ENCODE measurements around the gene PEAR1. TPM values are rescaled to one million over a fixed set of nuclear protein-coding genes. Genes with fewer than 3 reads are reported as not detected.

The PEAR1 gene
- total RNA-seq, 3 donors from 2014 or later: 4.0 to 15.1 (median 6.2) TPM

DNA sequence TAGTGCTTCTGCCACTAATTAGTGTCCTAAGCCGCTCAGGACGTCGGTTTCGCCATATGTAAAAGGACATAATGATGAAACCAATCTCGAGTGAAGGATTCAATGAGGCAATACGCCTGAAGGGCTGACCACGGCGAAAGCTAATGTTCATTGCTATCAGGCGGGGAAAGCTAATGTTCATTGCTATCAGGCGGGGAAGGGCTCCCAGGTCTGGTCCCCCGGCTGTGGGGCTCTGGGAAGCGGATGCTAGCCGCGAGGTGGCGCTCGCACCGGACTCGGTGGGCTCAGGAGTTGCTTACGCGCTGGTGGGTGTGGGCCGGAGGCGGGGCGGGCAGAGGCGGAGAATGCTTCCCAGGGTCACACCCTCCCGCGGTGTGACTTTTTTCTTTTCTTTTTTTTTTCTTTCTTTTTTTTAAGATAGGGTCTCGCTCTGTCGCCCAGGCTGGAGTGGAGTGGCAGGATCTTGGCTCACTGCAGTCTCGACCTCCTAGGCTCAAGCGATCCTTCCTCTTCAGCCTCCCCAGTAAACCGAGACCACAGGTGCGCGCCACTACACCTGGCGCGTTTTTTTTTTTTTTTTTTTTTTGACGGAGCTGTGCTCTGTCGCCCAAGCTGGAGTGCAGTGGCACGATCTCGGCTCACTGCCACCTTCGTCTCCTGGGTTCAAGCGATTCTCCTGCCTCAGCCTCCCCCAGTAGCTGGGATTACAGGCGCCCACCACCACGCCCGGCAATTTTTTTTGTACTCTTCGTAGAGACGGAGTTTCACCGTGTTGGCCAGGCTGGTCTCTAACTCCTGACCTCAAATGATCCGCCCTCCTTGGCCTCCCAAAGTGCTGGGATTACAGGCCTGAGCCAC is 1.1 kb upstream of the PEAR1 start:
- H3K9me3 ChIP-seq: no peaks in the 10 kb centered on the region
- H3K4me1 ChIP-seq: no peaks in the 10 kb centered on the region
- H3K4me3 ChIP-seq: peak overlapping the region; percentile 18 to 77 (median 48)
- no peak for TF ChIP-seq POLR2A (IDR thresholded peaks at IDR 0.05)
- TF ChIP-seq, protein P1, sequence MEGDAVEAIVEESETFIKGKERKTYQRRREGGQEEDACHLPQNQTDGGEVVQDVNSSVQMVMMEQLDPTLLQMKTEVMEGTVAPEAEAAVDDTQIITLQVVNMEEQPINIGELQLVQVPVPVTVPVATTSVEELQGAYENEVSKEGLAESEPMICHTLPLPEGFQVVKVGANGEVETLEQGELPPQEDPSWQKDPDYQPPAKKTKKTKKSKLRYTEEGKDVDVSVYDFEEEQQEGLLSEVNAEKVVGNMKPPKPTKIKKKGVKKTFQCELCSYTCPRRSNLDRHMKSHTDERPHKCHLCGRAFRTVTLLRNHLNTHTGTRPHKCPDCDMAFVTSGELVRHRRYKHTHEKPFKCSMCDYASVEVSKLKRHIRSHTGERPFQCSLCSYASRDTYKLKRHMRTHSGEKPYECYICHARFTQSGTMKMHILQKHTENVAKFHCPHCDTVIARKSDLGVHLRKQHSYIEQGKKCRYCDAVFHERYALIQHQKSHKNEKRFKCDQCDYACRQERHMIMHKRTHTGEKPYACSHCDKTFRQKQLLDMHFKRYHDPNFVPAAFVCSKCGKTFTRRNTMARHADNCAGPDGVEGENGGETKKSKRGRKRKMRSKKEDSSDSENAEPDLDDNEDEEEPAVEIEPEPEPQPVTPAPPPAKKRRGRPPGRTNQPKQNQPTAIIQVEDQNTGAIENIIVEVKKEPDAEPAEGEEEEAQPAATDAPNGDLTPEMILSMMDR (IDR thresholded peaks at IDR 0.05): peak; percentile 61 to 66 (median 63)
- TF ChIP-seq POLR2AphosphoS5 (IDR thresholded peaks at IDR 0.05): peak; percentile 33 to 64 (median 52)
- H3K27ac ChIP-seq: peak overlapping the region; percentile 78 to 97
- peak; percentile 71 to 84 for DNase-seq (ENCODE audit: low spot score in 2 of 2)
- intact Hi-C loops (cut with DNase I; ENCODE audit: low total_unique reads): no loop called here
- peaks cover 0 to 12% of the 10 kb centered on the region in 2 donors for H3K27me3 ChIP-seq
- no peaks in the 10 kb centered on the region for H3K36me3 ChIP-seq

- TF ChIP-seq, protein P1 (IDR thresholded peaks at IDR 0.05): no peak
- TF ChIP-seq POLR2AphosphoS5 (IDR thresholded peaks at IDR 0.05): no peak
- no peak for TF ChIP-seq POLR2A (IDR thresholded peaks at IDR 0.05)
- H3K9me3 ChIP-seq: no peaks in the 10 kb centered on the region
- DNase-seq (ENCODE audit: low spot score in 2 of 2): no peak
- H3K4me3 ChIP-seq: peak overlapping the region; percentile 47 to 77 (median 48)
- peaks cover 0 to 12% of the 10 kb centered on the region in 2 donors for H3K27me3 ChIP-seq
- peak overlapping the region; percentile 78 to 97 for H3K27ac ChIP-seq
- no peaks in the 10 kb centered on the region for H3K4me1 ChIP-seq
- H3K36me3 ChIP-seq: no peaks in the 10 kb centered on the region
- intact Hi-C loops (cut with DNase I; ENCODE audit: low total_unique reads): no loop called here
Measured at GRCh38 chr1:156894001-156894400, 483 bp downstream of the PEAR1 start.

GRCh38 chr1:156894711-156895454 is 1.4 kb downstream of the PEAR1 start:
- DNase-seq (ENCODE audit: low spot score in 2 of 2): no peak

GRCh38 chr1:156895455-156895812 is 1.9 kb downstream of the PEAR1 start:
- peaks cover 0 to 2% of the 10 kb centered on the region in 2 donors for H3K4me1 ChIP-seq
- H3K27ac ChIP-seq: peak overlapping the region; percentile 78 to 97
- TF ChIP-seq POLR2AphosphoS5 (IDR thresholded peaks at IDR 0.05) (no peak), POLR2A (IDR thresholded peaks at IDR 0.05) (no peak)
- TF ChIP-seq, protein P1 (IDR thresholded peaks at IDR 0.05): no peak
- no peak for DNase-seq (ENCODE audit: low spot score in 2 of 2)
- no peaks in the 10 kb centered on the region for H3K36me3 ChIP-seq
- peak overlapping the region; percentile 47 to 77 (median 48) for H3K4me3 ChIP-seq
- peaks cover 0 to 12% of the 10 kb centered on the region in 2 donors for H3K27me3 ChIP-seq
- no peaks in the 10 kb centered on the region for H3K9me3 ChIP-seq
- intact Hi-C loops (cut with DNase I; ENCODE audit: low total_unique reads): no loop called here

More at GRCh38 chr1:156894711-156895454, 1.4 kb downstream of the PEAR1 start:
- peak overlapping the region; percentile 47 to 77 (median 48) for H3K4me3 ChIP-seq
- TF ChIP-seq, protein P1 (IDR thresholded peaks at IDR 0.05): no peak
- TF ChIP-seq POLR2AphosphoS5 (IDR thresholded peaks at IDR 0.05) (no peak), POLR2A (IDR thresholded peaks at IDR 0.05) (no peak)
- peaks cover 0 to 12% of the 10 kb centered on the region in 2 donors for H3K27me3 ChIP-seq
- peak overlapping the region; percentile 78 to 97 for H3K27ac ChIP-seq
- H3K36me3 ChIP-seq: no peaks in the 10 kb centered on the region
- H3K4me1 ChIP-seq: no peaks in the 10 kb centered on the region
- H3K9me3 ChIP-seq: no peaks in the 10 kb centered on the region
- intact Hi-C loops (cut with DNase I; ENCODE audit: low total_unique reads): no loop called here
